K562 (cell line): ENCODE results near the gene PLPP7. TPM values are rescaled to one million over a fixed set of nuclear protein-coding genes. Genes with fewer than 3 reads are reported as not detected.

Experiments
- ATAC-seq: fragments of 200-7000 bp; cut with Tn5 transposase; 3 replicates; pipeline ENCODE4 v1.9.1; 2020; ENCODE audit warnings: moderate library complexity
- BruUV-seq: library from RNA; stranded (reverse); fragments of 400-500 nt; replicated peaks from 2 replicates; lab custom pipeline; 2021; lab: Mats Ljungman, UMichigan
- CTCF ChIA-PET: fragments of 300-600 bp; formaldehyde crosslinking; extraction: SDS; loops from one replicate; lab custom pipeline; 2021; ENCODE audit warnings: low intra/inter-chr PET ratio; lab: Yijun Ruan, JAX
- POLR2A ChIA-PET: fragments of 300-600, 350-650 bp; sonication (Branson Sonifier 250); formaldehyde crosslinking; extraction: SDS; loops from one replicate; lab custom pipeline; 2021; ENCODE audit warnings: antibody characterized with exemption, inconsistent platforms; lab: Yijun Ruan, JAX
- DNase-seq, 4 experiments: peaks; one replicate each; pipeline versions ENCODE4 v3.0.0 to v3.0.0-alpha.2; 2011 to 2018; ENCODE audit warnings: low spot score in 3 of 4, mixed read lengths in 3 of 4; ENCODE audit errors: extremely low read depth in 1 of 4
- FAIRE-seq: peaks from 2 replicates; lab custom pipeline; 2011; peaks lifted over from hg19 to GRCh38; lab: Jason Lieb, UNC
- H2AFZ ChIP-seq: 2 replicates; pipeline ENCODE4 v1.6.0; 2011; ENCODE audit warnings: low read depth, low read length, control low read depth, inconsistent platforms
- H3K27ac ChIP-seq: fragments of 200-600 bp; 3 replicates; pipeline ENCODE4 v1.8.0; 2011; ENCODE audit warnings: low read depth, mild to moderate bottlenecking, control low read depth, inconsistent platforms, low read length, moderate library complexity, mixed read lengths; ENCODE audit errors: extremely low read depth
- H3K27me3 ChIP-seq, 2 experiments: fragments of 300-600 bp in 1 of 2; 2 replicates in 1 of 2; 3 replicates in 1 of 2; pipeline versions ENCODE4 v1.6.0 to v1.8.0; 2011; ENCODE audit warnings: inconsistent platforms in 2 of 2, low read length in 2 of 2, mild to moderate bottlenecking in 1 of 2, mixed read lengths in 1 of 2, moderate library complexity in 1 of 2; ENCODE audit not compliant: control insufficient read depth in 2 of 2, insufficient read depth in 2 of 2
- H3K36me3 ChIP-seq: fragments of 300-600 bp; 3 replicates; pipeline ENCODE4 v1.8.0; 2011; ENCODE audit warnings: mild to moderate bottlenecking, low read length, inconsistent platforms; ENCODE audit not compliant: control insufficient read depth, insufficient read depth
- H3K4me1 ChIP-seq, 2 experiments: fragments of 200-600 bp in 1 of 2; replicated peaks in 1 of 2; 2 replicates in 1 of 2; 3 replicates in 1 of 2; pipeline versions ENCODE4 v1.5.1 to v1.8.0; 2011; ENCODE audit warnings: inconsistent platforms in 2 of 2, low read length in 2 of 2, mild to moderate bottlenecking in 1 of 2, mixed read lengths in 1 of 2, moderate library complexity in 1 of 2; ENCODE audit not compliant: control insufficient read depth in 2 of 2, insufficient read depth in 2 of 2
- H3K4me2 ChIP-seq: 2 replicates; pipeline ENCODE4 v1.6.1; 2011; ENCODE audit warnings: low read length, control low read depth, inconsistent platforms, mixed read lengths; ENCODE audit not compliant: insufficient read depth
- H3K4me3 ChIP-seq: fragments of 200-600 bp; sonication (generic), shearing (Covaris generic); 2 replicates; pipeline ENCODE4 v1.5.1; 2016; ENCODE audit warnings: control low read depth, inconsistent platforms
- H3K79me2 ChIP-seq: fragments of 200-600 bp; 3 replicates; pipeline ENCODE4 v1.8.0; 2011; ENCODE audit warnings: low read length, inconsistent platforms; ENCODE audit not compliant: control insufficient read depth, insufficient read depth
- H3K9ac ChIP-seq, 2 experiments: 2 replicates each; pipeline versions ENCODE4 v1.6.0 to v1.6.1; 2011; ENCODE audit warnings: low read depth in 2 of 2, low read length in 2 of 2, control low read depth in 1 of 2, inconsistent platforms in 1 of 2, mild to moderate bottlenecking in 1 of 2, mixed read lengths in 1 of 2; ENCODE audit not compliant: insufficient read depth in 1 of 2
- H3K9me1 ChIP-seq: one replicate; pipeline ENCODE4 v1.6.0; 2011; ENCODE audit warnings: inconsistent platforms, mild to moderate bottlenecking, low read length, moderate library complexity; ENCODE audit not compliant: control insufficient read depth, insufficient read depth
- H3K9me3 ChIP-seq: replicated peaks from 2 replicates; pipeline ENCODE4 v1.5.1; 2011; ENCODE audit warnings: low read depth, low read length, inconsistent platforms; ENCODE audit not compliant: control insufficient read depth, insufficient read depth
- H4K20me1 ChIP-seq: replicated peaks from 2 replicates; pipeline ENCODE4 v1.6.1; 2011; ENCODE audit warnings: low read length, inconsistent platforms, mixed read lengths; ENCODE audit not compliant: control insufficient read depth, insufficient read depth
- ARHGAP35 ChIP-seq: fragments of 450-650 bp; IDR thresholded peaks from 2 replicates; pipeline ENCODE4 v1.6.1; 2018; ENCODE audit not compliant: partially characterized antibody
- BRF1 ChIP-seq: IDR thresholded peaks from 3 replicates; pipeline ENCODE4 v1.6.1; 2011; ENCODE audit warnings: borderline replicate concordance, mild to moderate bottlenecking; ENCODE audit not compliant: insufficient read length; ENCODE audit errors: extremely low read depth
- WHSC1 ChIP-seq: IDR thresholded peaks from one replicate; pipeline ENCODE4 v1.6.1; 2012; ENCODE audit warnings: low read length, control low read depth, inconsistent platforms
- YBX1 ChIP-seq: fragments of 450-650 bp; IDR thresholded peaks from 2 replicates; pipeline ENCODE4 v1.7.1; 2016; ENCODE audit warnings: mild to moderate bottlenecking
- WGBS: fragments of 100-300 bp; shearing (Covaris generic); methylation state at CpG from one replicate; pipeline ENCODE4 v1.1.6; 2016; ENCODE audit warnings: low coverage, mixed read lengths; ENCODE audit not compliant: insufficient coverage; ENCODE audit errors: missing lambda C conversion rate; 5-methylcytosine and 5-hydroxymethylcytosine counted together
- in situ Hi-C: fragments of 300-500 bp; cut with MboI; formaldehyde crosslinking; loops from 4 replicates; pipeline ENCODE4 v1.15.0; 2018; ENCODE audit warnings: inconsistent platforms, mixed read lengths
- intact Hi-C: fragments of 100-400 bp; cut with micrococcal nuclease; formaldehyde crosslinking; loops from 2 replicates; pipeline ENCODE4 v1.14.2; 2022
- polyA plus RNA-seq, 8 experiments: library from polyadenylated mRNA; depleted of rRNA in 4 of 8; stranded (reverse) in 5 of 8; unstranded in 3 of 8; fragments of >200 nt; fragmentation: Nextera tagmentation in 2 of 8; fragmentation: Illumina TruSeq in 1 of 8; extraction: Ambion mirVana in 2 of 8; extraction: Trizol in 1 of 8; gene quantifications; 2 replicates each; pipeline versions ENCODE4 v1.2.1 to v1.2.3, GENCODE V29; 2011 to 2014; ENCODE audit warnings: inconsistent platforms in 1 of 8, missing spikeins in 1 of 8
- total RNA-seq, 7 experiments: library from RNA; depleted of rRNA in 6 of 7; stranded (reverse); fragments of >200 nt in 6 of 7; fragmentation: Illumina TruSeq in 2 of 7; extraction: Trizol in 2 of 7; gene quantifications; 2 replicates each; pipeline versions ENCODE4 v1.2.1 to v1.2.3, GENCODE V29; 2011 to 2021; ENCODE audit warnings: low replicate concordance in 1 of 7
- TF ChIP-seq, protein P1 (sequence below): IDR thresholded peaks from 3 replicates; pipeline ENCODE4 v1.6.1; 2011; ENCODE audit warnings: borderline replicate concordance, mild to moderate bottlenecking; ENCODE audit not compliant: insufficient read length, insufficient read depth
- TF ChIP-seq, protein P2 (sequence below): fragments of 250-450 bp; sonication (Bioruptor Pico); IDR thresholded peaks from 2 replicates; pipeline ENCODE4 v1.8.0; 2021; ENCODE audit warnings: moderate library complexity, mild to moderate bottlenecking, inconsistent platforms

The PLPP7 gene
- total and polyA plus RNA-seq, 9 of the 15 experiments (the other 6 are each of a cell fraction or from before 2014, with no cell fraction given) = 0.09 to 0.93 (median 0.18) TPM; not detected in 4

DNA sequence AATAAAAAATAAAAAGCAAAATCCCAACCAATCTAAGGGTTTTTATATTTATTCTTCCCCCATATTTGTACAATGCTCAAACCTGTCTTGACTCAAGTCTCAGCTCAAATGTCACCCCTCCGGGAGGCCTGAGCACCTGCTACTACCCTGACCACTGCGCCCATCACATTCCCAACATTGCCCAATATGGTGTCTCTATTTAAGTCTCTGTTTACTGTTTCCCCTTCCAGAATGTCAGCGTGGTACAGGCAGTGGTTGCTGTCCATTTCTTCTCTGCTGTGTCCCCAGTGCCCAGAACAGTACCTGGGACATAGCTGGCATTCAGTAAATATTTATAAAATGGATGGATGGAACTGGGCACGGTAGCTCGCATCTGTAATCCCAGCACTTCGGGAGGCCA, 57.0 kb downstream of the PLPP7 start:
- no peaks in the 10 kb centered on the region for H3K9me3 ChIP-seq
- no peaks in the 10 kb centered on the region for H4K20me1 ChIP-seq
- in situ Hi-C loops (no loop called here), intact Hi-C loops (no loop called here)
- no peak overlapping the region for H3K27ac ChIP-seq
- no peaks in the 10 kb centered on the region for H3K36me3 ChIP-seq
- ATAC-seq (no peak), DNase-seq (no peak), FAIRE-seq (no peak)
- peaks cover 3 to 25% of the 10 kb centered on the region in 2 experiments; a peak in 4 of 5 replicates for H3K4me1 ChIP-seq
- POLR2A ChIA-PET = no interaction called here
- no peaks in the 10 kb centered on the region for H3K9me1 ChIP-seq
- no peak for TF ChIP-seq ARHGAP35
- TF ChIP-seq YBX1 = no peak
- TF ChIP-seq WHSC1 = no peak
- no peak for TF ChIP-seq BRF1
- TF ChIP-seq, protein P1, sequence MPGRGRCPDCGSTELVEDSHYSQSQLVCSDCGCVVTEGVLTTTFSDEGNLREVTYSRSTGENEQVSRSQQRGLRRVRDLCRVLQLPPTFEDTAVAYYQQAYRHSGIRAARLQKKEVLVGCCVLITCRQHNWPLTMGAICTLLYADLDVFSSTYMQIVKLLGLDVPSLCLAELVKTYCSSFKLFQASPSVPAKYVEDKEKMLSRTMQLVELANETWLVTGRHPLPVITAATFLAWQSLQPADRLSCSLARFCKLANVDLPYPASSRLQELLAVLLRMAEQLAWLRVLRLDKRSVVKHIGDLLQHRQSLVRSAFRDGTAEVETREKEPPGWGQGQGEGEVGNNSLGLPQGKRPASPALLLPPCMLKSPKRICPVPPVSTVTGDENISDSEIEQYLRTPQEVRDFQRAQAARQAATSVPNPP = no peak
- TF ChIP-seq, protein P2, sequence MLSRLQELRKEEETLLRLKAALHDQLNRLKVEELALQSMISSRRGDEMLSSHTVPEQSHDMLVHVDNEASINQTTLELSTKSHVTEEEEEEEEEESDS (CRISPR knock-in tag) = no peak
- no peaks in the 10 kb centered on the region for H3K27me3 ChIP-seq
- H3K4me2 ChIP-seq = no peak overlapping the region
- 70% methylated on average over 6 of the region's 6 CpGs for WGBS
- CTCF ChIA-PET = no interaction called here
- no peaks in the 10 kb centered on the region for H3K79me2 ChIP-seq
- H3K9ac ChIP-seq = no peak overlapping the region
- BruUV-seq = no TSS peak
- H2AFZ ChIP-seq = no peak overlapping the region
- H3K4me3 ChIP-seq = no peak overlapping the region
